LNCAP (cell line): ENCODE results near the gene TMEM107.

ENCODE experiments used
- TF ChIP-seq, protein P1 (sequence below): fragments of 450-650 bp; IDR thresholded peaks from 2 replicates; pipeline ENCODE4 v1.5.1; 2017; ENCODE audit warnings: mild to moderate bottlenecking

The TMEM107 gene

DNA sequence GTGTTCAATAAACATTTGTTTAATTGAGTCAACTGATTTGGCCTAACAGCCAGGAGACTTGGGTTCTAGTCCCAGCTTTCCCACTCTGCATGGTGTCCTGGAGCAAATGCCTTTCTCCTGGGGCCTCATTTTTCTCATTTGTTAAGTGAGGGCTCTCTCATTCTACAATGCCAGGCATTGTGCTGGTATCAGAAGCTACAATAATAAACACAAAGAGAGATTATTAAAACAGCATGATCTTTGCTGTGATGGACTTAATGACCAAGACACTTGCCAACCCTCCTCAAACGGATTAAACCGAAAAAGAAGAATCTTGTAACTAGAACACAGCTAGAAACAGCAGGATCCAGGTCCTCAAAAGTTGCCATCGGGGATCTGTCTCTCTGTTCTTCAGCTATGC is 8.7 kb downstream of the TMEM107 start:
- TF ChIP-seq, protein P1, sequence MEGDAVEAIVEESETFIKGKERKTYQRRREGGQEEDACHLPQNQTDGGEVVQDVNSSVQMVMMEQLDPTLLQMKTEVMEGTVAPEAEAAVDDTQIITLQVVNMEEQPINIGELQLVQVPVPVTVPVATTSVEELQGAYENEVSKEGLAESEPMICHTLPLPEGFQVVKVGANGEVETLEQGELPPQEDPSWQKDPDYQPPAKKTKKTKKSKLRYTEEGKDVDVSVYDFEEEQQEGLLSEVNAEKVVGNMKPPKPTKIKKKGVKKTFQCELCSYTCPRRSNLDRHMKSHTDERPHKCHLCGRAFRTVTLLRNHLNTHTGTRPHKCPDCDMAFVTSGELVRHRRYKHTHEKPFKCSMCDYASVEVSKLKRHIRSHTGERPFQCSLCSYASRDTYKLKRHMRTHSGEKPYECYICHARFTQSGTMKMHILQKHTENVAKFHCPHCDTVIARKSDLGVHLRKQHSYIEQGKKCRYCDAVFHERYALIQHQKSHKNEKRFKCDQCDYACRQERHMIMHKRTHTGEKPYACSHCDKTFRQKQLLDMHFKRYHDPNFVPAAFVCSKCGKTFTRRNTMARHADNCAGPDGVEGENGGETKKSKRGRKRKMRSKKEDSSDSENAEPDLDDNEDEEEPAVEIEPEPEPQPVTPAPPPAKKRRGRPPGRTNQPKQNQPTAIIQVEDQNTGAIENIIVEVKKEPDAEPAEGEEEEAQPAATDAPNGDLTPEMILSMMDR: no peak

DNA sequence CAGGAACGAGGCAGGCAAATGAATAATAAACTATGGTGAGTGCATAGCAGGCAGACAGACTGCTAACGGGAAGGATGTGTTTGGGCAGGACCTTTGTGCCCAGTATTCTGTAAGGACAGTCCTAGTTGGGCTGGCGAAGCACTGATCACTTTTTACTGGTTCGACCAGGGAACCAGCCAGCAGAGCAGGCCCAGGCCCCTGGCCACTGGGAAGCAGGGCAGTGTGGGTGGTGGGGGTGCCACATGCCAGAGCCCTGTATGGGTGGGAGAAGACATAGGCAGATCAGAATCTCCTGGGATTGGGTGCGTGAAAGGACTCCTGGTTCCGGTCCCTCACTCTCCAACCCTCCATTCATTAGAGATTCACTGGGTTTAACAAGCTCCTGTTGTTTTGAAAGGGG is 9.4 kb downstream of the TMEM107 start:
- TF ChIP-seq, protein P1: no peak

DNA sequence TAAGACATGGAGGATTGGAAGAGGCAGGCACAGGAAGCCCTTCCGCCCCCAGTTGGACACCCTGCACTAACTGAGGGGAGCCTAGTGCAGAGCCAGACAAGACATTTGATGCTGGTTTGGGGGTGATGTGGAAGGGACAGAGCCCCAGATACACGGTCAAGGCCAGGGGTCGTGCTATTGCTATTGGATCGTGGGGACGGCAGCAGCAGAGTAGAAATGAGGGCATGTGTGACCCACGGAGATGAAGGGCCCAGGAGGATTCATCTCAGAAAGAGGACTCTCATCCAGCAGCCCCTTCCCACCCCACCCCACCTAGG is 11.4 kb downstream of the TMEM107 start:
- TF ChIP-seq, protein P1: no peak

DNA sequence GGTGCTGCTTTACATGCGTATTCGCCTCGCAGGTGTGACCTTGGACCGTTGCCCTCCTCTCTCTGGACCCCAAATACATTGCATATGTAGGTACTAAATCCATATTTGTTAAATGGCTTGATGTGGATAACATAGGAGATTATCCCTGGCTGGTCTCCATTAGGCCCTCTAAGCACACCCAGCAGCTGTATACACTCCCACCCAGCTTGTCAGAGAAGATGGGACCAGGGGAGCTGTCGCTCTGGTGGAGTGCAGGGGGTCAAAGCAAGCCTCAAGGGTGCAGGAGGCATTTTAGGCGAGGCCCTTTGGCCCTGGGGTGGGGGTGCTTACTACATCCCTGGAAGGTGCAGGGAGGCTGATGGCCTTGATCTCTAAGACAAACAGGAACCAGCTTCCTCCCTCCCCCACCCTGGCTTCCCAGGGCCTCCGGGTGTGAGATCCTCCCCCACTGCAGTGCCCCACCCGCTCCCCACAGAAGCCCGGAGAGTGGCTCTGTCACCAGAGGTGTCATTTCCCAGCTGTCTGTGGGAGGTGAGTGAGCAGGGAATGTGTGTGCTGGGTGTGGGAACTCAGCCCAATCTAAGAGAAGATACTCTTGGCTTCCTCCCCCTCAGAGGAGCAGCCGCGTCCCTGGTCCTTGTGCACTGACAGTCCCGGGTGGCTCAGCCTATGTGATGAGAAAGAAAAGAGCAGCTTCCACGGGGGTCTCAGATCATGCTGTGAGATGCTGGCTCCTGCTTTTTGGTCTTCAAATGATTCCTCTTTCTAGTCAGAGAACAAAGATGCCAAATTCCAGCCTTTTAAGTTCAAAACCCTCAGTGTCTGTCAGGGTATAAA is 12.0 kb downstream of the TMEM107 start:
- TF ChIP-seq, protein P1: no peak

DNA sequence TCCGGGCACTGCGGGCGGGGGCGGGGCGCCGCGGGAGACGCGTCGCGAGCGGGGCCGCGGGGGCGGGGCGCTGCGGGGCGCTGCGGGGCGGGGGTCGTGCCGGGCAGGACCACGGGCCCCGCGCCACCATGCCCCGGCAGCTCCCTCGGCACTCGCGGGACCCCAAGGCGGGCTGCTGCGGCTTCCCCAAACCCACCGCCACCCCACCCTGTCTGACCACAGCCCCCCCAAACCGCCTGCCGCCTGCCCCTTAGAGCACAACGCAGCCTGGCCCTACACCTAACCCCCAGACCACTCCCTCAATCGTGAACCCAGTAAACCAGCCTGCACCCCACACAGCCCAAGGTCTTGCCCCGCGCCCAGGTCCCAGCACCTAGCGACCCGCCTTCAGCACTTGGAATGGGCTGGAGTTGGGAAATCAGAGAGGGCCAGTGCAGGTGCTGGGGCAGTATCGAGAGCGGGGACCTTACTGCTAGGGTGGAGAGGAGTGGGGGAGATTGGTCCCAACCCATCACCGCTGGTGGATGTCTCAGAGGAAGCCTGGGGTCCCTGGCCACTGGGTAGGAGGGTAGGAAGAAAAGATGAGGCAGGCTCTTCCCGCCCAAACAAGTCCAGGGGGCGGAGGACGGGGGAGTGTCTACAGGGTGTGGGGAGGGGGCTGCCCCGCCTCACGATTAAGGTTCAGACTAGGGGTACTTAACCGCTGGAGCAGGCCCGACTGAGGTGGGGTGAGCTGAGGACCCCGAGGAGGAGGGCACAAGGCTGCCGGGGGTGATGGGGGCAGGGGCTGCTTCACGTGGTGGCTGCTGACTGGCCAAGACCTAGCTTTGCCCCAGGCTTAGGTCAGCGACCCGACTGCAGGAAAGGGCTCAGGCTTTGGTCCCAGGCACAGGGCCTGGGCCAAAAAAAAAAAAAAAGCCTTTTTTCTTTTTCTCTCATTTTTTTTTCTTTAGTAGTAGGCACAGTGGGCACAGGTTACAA is 12.9 kb downstream of the TMEM107 start:
- TF ChIP-seq, protein P1: no peak

DNA sequence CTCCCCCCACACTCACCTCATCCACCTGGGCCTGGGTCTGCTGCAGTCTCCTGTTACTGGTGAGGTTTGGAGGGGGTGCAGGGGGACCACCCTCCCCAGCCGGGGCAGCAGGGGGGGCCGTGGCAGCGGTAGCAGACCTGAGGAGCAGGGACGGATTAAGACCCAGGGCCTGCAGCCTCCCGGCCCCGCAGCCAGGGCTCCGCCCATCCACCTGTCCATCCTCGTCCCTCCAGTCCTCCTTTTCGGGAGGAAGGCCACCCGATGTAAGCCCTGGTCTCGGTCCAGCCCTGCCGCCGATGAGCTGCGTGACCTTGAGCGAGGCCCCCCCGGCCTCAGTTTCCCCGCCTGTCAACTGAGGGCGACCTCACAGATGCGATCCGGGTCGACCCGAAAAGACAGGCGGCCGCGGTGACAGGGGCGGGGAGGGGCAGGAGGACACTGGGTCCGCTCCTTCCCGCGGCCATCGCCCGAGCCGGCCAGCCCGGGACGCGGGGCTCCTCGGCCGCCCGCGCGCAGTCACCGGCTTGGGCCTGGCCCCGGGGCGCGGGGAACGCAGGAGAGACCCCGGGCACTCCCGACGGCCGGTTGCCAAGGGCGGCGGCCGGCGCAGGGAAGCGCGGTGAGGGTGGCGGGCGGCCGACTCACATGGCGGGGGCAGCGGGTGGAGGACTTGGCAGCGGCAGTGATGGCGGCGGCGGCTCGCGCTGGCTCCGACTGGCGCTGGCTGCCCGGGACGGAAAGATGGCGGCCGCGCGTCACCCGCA is 13.8 kb downstream of the TMEM107 start, which contains the start of gene VAMP2:
VAMP2 (minus strand) TSS at position 716 of the 764 bp plus-strand sequence; CDS start at position 647, 69 bp downstream.
- TF ChIP-seq, protein P1: no peak
